A673 (cell line): ENCODE results near the gene ERI3. TPM values are rescaled to one million over a fixed set of nuclear protein-coding genes. Genes with fewer than 3 reads are reported as not detected.

Experiments
- BruUV-seq: library from RNA; stranded (reverse); fragments of 400-500 nt; replicated peaks from 2 replicates; lab custom pipeline; 2021; lab: Mats Ljungman, UMichigan
- CTCF ChIA-PET: fragments of 300-600 bp; sonication (Branson Sonifier 250); formaldehyde crosslinking; loops from one replicate; lab custom pipeline; 2022; ENCODE audit warnings: antibody characterized with exemption; lab: Charles Lee
- POLR2A ChIA-PET: fragments of 300-600 bp; sonication (Branson Sonifier 250); formaldehyde crosslinking; loops from one replicate; lab custom pipeline; 2022; ENCODE audit warnings: antibody characterized with exemption; ENCODE audit not compliant: low non-redundant PET; lab: Charles Lee
- DNase-seq: peaks from one replicate; pipeline ENCODE4 v3.0.0-alpha.2; 2015; ENCODE audit warnings: low spot score
- H3K27ac ChIP-seq: fragments of 200-600 bp; sonication (generic); 2 replicates; pipeline ENCODE4 v1.5.1; 2016; ENCODE audit warnings: mixed run types, low read depth, mild to moderate bottlenecking, mixed read lengths, antibody characterized with exemption, low read length; ENCODE audit not compliant: poor library complexity, severe bottlenecking
- H3K27me3 ChIP-seq: fragments of 200-600 bp; sonication (generic); replicated peaks from 2 replicates; pipeline ENCODE4 v1.6.1; 2017; ENCODE audit warnings: mixed run types, low read depth, mild to moderate bottlenecking, mixed read lengths, antibody characterized with exemption, low read length; ENCODE audit not compliant: insufficient read depth, poor library complexity
- H3K36me3 ChIP-seq: fragments of 200-600 bp; sonication (generic); 2 replicates; pipeline ENCODE4 v1.6.1; 2016; ENCODE audit warnings: mixed run types, mild to moderate bottlenecking, mixed read lengths, antibody characterized with exemption, low read length; ENCODE audit not compliant: insufficient read depth, poor library complexity, severe bottlenecking
- H3K4me1 ChIP-seq: fragments of 200-600 bp; sonication (generic); 2 replicates; pipeline ENCODE4 v1.6.1; 2017; ENCODE audit warnings: mixed run types, mild to moderate bottlenecking, mixed read lengths, antibody characterized with exemption, low read length; ENCODE audit not compliant: insufficient read depth, poor library complexity, severe bottlenecking
- H3K4me3 ChIP-seq: fragments of 200-600 bp; sonication (generic); 2 replicates; pipeline ENCODE4 v1.5.1; 2016; ENCODE audit warnings: low read depth, mixed run types, mild to moderate bottlenecking, mixed read lengths, low read length; ENCODE audit not compliant: poor library complexity, severe bottlenecking
- H3K9me3 ChIP-seq: fragments of 200-600 bp; sonication (generic); 2 replicates; pipeline ENCODE4 v1.6.1; 2016; ENCODE audit warnings: mixed run types, low read depth, mild to moderate bottlenecking, mixed read lengths, antibody characterized with exemption, low read length; ENCODE audit not compliant: poor library complexity, severe bottlenecking
- EZH2 ChIP-seq: fragments of 200-600 bp; sonication (generic); IDR thresholded peaks from 2 replicates; pipeline ENCODE4 v1.6.1; 2017; ENCODE audit warnings: borderline replicate concordance, low read depth, mild to moderate bottlenecking, mixed read lengths, antibody characterized with exemption, low read length; ENCODE audit not compliant: poor library complexity, severe bottlenecking
- intact Hi-C: fragments of 100-400 bp; cut with micrococcal nuclease; formaldehyde crosslinking; loops from one replicate; pipeline ENCODE4 v1.10.0; 2022; ENCODE audit not compliant: unreplicated experiment
- total RNA-seq: library from RNA; stranded (reverse); gene quantifications from 2 replicates; pipeline ENCODE4 v1.2.3, GENCODE V29; 2021
- TF ChIP-seq, protein P1 (sequence below): fragments of 300-800, 200-600 bp; sonication (generic); conservative IDR thresholded peaks from 2 replicates; pipeline ENCODE4 v1.5.1; 2017; ENCODE audit warnings: low read depth, mild to moderate bottlenecking, antibody characterized with exemption, low read length, moderate library complexity, mixed read lengths

ERI3 gene
- total RNA-seq, 1 experiment from 2014 or later = 97.9 TPM

- no TSS peak for BruUV-seq
- H3K4me1 ChIP-seq = no peaks in the 10 kb centered on the region
- H3K4me3 ChIP-seq = no peak overlapping the region
- no peaks in the 10 kb centered on the region for H3K27me3 ChIP-seq
- H3K27ac ChIP-seq = no peak overlapping the region
- H3K36me3 ChIP-seq = peaks cover 22% of the 10 kb centered on the region
- no peak for DNase-seq
- H3K9me3 ChIP-seq = no peaks in the 10 kb centered on the region
- TF ChIP-seq EZH2 = no peak
- TF ChIP-seq, protein P1, sequence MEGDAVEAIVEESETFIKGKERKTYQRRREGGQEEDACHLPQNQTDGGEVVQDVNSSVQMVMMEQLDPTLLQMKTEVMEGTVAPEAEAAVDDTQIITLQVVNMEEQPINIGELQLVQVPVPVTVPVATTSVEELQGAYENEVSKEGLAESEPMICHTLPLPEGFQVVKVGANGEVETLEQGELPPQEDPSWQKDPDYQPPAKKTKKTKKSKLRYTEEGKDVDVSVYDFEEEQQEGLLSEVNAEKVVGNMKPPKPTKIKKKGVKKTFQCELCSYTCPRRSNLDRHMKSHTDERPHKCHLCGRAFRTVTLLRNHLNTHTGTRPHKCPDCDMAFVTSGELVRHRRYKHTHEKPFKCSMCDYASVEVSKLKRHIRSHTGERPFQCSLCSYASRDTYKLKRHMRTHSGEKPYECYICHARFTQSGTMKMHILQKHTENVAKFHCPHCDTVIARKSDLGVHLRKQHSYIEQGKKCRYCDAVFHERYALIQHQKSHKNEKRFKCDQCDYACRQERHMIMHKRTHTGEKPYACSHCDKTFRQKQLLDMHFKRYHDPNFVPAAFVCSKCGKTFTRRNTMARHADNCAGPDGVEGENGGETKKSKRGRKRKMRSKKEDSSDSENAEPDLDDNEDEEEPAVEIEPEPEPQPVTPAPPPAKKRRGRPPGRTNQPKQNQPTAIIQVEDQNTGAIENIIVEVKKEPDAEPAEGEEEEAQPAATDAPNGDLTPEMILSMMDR = no peak
- intact Hi-C loops = no loop called here
- POLR2A ChIA-PET = no interaction called here
- CTCF ChIA-PET = no interaction called here
Measured at GRCh38 chr1:44305962-44306422, 49.1 kb downstream of the ERI3 start.

GRCh38 chr1:44303532-44303931 lies 51.5 kb downstream of the ERI3 start:
- no peak for DNase-seq
- no peaks in the 10 kb centered on the region for H3K4me1 ChIP-seq
- H3K4me3 ChIP-seq = no peak overlapping the region
- H3K9me3 ChIP-seq = no peaks in the 10 kb centered on the region
- BruUV-seq = no TSS peak
- no peak overlapping the region for H3K27ac ChIP-seq
- ChIA-PET CTCF (no interaction called here), POLR2A (no interaction called here)
- intact Hi-C loops = no loop called here
- TF ChIP-seq, protein P1 = no peak
- TF ChIP-seq EZH2 = no peak
- H3K36me3 ChIP-seq = peaks cover 22% of the 10 kb centered on the region
- H3K27me3 ChIP-seq = no peaks in the 10 kb centered on the region

- H3K27me3 ChIP-seq = no peaks in the 10 kb centered on the region
- H3K36me3 ChIP-seq = peaks cover 20% of the 10 kb centered on the region
- BruUV-seq = no TSS peak
- no peak overlapping the region for H3K27ac ChIP-seq
- H3K4me3 ChIP-seq = no peak overlapping the region
- H3K4me1 ChIP-seq = no peaks in the 10 kb centered on the region
- no peaks in the 10 kb centered on the region for H3K9me3 ChIP-seq
- CTCF ChIA-PET = no interaction called here
- no peak for DNase-seq
- intact Hi-C loops = no loop called here
- TF ChIP-seq, protein P1 = no peak
- TF ChIP-seq EZH2 = no peak
- POLR2A ChIA-PET = no interaction called here
Measured at GRCh38 chr1:44302541-44302940, 52.5 kb downstream of the ERI3 start.
